Endothelial cell of umbilical vein (primary cell): ENCODE results near the gene DDR2. TPM values are rescaled to one million over a fixed set of nuclear protein-coding genes. Genes with fewer than 3 reads are reported as not detected.

Experiments used
- BruUV-seq: library from RNA; stranded (reverse); fragments of 400-500 nt; replicated peaks from 2 replicates; lab custom pipeline; 2021; lab: Mats Ljungman, UMichigan
- CTCF ChIA-PET: fragments of 300-600, 350-600 bp; sonication (Branson Sonifier 250); formaldehyde crosslinking; loops from one replicate; lab custom pipeline; 2021; ENCODE audit warnings: antibody characterized with exemption, inconsistent platforms; lab: Charles Lee
- POLR2A ChIA-PET: fragments of 300-600, 350-600 bp; sonication (Branson Sonifier 250); formaldehyde crosslinking; loops from one replicate; lab custom pipeline; 2021; ENCODE audit warnings: antibody characterized with exemption, inconsistent platforms; lab: Charles Lee
- DNase-seq: peaks from one replicate; pipeline ENCODE4 v3.0.0-alpha.2; 2011; ENCODE audit warnings: low read depth, low spot score
- FAIRE-seq: peaks from 2 replicates; lab custom pipeline; 2011; peaks lifted over from hg19 to GRCh38; lab: Jason Lieb, UNC
- H2AFZ ChIP-seq: 2 replicates; pipeline ENCODE4 v1.6.0; 2012; ENCODE audit warnings: low read depth, low read length, control low read depth, inconsistent platforms
- H3K27ac ChIP-seq: 2 replicates; pipeline ENCODE4 v1.5.1; 2011; ENCODE audit warnings: low read depth, mild to moderate bottlenecking, control low read depth, low read length, moderate library complexity; ENCODE audit not compliant: insufficient read depth
- H3K27me3 ChIP-seq, 2 experiments: 2 replicates each; pipeline versions ENCODE4 v1.6.0 to v1.6.1; 2011; ENCODE audit warnings: low read length in 2 of 2, mixed read lengths in 1 of 2; ENCODE audit not compliant: control insufficient read depth in 2 of 2, insufficient read depth in 2 of 2
- H3K36me3 ChIP-seq, 2 experiments: 2 replicates in 1 of 2; 3 replicates in 1 of 2; pipeline ENCODE4 v1.5.1; 2011; ENCODE audit warnings: low read length in 2 of 2, mild to moderate bottlenecking in 1 of 2, moderate library complexity in 1 of 2; ENCODE audit not compliant: control insufficient read depth in 2 of 2, insufficient read depth in 2 of 2; ENCODE audit errors: extremely low read depth in 1 of 2
- H3K4me1 ChIP-seq: 3 replicates; pipeline ENCODE4 v1.5.1; 2011; ENCODE audit warnings: mild to moderate bottlenecking, low read length; ENCODE audit not compliant: control insufficient read depth, insufficient read depth; ENCODE audit errors: extremely low read depth
- H3K4me2 ChIP-seq: 2 replicates; pipeline ENCODE4 v1.6.1; 2011; ENCODE audit warnings: low read length, control low read depth, mixed read lengths; ENCODE audit not compliant: insufficient read depth
- H3K4me3 ChIP-seq, 3 experiments: fragments of 200-600 bp in 1 of 3; sonication (generic), shearing (Covaris generic) in 1 of 3; replicated peaks in 1 of 3; 2 replicates each; pipeline ENCODE4 v1.5.1; 2011 to 2016; ENCODE audit warnings: control low read depth in 3 of 3, low read length in 3 of 3, mild to moderate bottlenecking in 2 of 3, inconsistent platforms in 1 of 3, low read depth in 1 of 3, moderate library complexity in 1 of 3; ENCODE audit not compliant: insufficient read depth in 1 of 3
- H3K79me2 ChIP-seq: 2 replicates; pipeline ENCODE4 v1.6.0; 2012; ENCODE audit warnings: low read length, inconsistent platforms; ENCODE audit not compliant: control insufficient read depth, insufficient read depth
- H3K9ac ChIP-seq: replicated peaks from 2 replicates; pipeline ENCODE3; 2011; ENCODE audit warnings: low read length, control low read depth; ENCODE audit not compliant: insufficient read depth; ENCODE audit errors: extremely low read depth
- H3K9me1 ChIP-seq: replicated peaks from 3 replicates; pipeline ENCODE4 v1.6.0; 2011; ENCODE audit warnings: mild to moderate bottlenecking, low read length; ENCODE audit not compliant: control insufficient read depth, insufficient read depth; ENCODE audit errors: extremely low read depth
- H3K9me3 ChIP-seq: replicated peaks from 2 replicates; pipeline ENCODE4 v1.5.1; 2012; ENCODE audit warnings: low read length, inconsistent platforms; ENCODE audit not compliant: control insufficient read depth, insufficient read depth
- H4K20me1 ChIP-seq: replicated peaks from 2 replicates; pipeline ENCODE3; 2011; ENCODE audit warnings: mild to moderate bottlenecking, low read length; ENCODE audit not compliant: control insufficient read depth, insufficient read depth; ENCODE audit errors: extremely low read depth
- EZH2 ChIP-seq: IDR thresholded peaks from 2 replicates; pipeline ENCODE4 v1.6.1; 2012; ENCODE audit warnings: borderline replicate concordance, low read depth, mild to moderate bottlenecking, moderate library complexity, low read length, inconsistent platforms; ENCODE audit not compliant: severe bottlenecking
- FOS ChIP-seq: IDR thresholded peaks from 2 replicates; pipeline ENCODE4 v1.6.1; 2011; ENCODE audit warnings: mild to moderate bottlenecking, low read length, moderate library complexity, borderline replicate concordance; ENCODE audit not compliant: insufficient read depth
- GATA2 ChIP-seq: IDR thresholded peaks from 2 replicates; pipeline ENCODE4 v1.7.0; 2011; ENCODE audit warnings: low read depth, mild to moderate bottlenecking, moderate library complexity, mixed read lengths, low read length; ENCODE audit not compliant: insufficient read length, insufficient read depth
- JUN ChIP-seq: IDR thresholded peaks from 2 replicates; pipeline ENCODE4 v1.6.1; 2011; ENCODE audit warnings: borderline replicate concordance, low read depth; ENCODE audit not compliant: insufficient read length, insufficient read depth
- MYC ChIP-seq: IDR thresholded peaks from one replicate; pipeline ENCODE4 v1.6.1; 2011; ENCODE audit warnings: mild to moderate bottlenecking, low read depth, low read length
- POLR2A ChIP-seq: IDR thresholded peaks from 2 replicates; pipeline ENCODE4 v1.6.1; 2012; ENCODE audit warnings: low read depth, mild to moderate bottlenecking, control low read depth, low read length
- POLR2AphosphoS5 ChIP-seq: IDR thresholded peaks from 2 replicates; pipeline ENCODE4 v1.6.1; 2012; ENCODE audit warnings: low read depth, mild to moderate bottlenecking, control low read depth, low read length, moderate library complexity; ENCODE audit not compliant: insufficient read depth
- dilution Hi-C: fragments of 300-500 bp; cut with MboI; formaldehyde crosslinking; loops from one replicate; pipeline ENCODE4 v1.15.0; 2019; ENCODE audit warnings: low sequenced_read_pairs; ENCODE audit not compliant: extremely low pct_ligation_motif_present
- intact Hi-C: fragments of 100-400 bp; cut with micrococcal nuclease; formaldehyde crosslinking; loops from one replicate; pipeline ENCODE4 v1.10.0; 2022
- polyA plus RNA-seq, 4 experiments: library from polyadenylated mRNA; depleted of rRNA in 3 of 4; stranded (reverse) in 3 of 4; unstranded in 1 of 4; fragments of >200 nt; gene quantifications; 2 replicates each; pipeline versions ENCODE4 v1.2.1 to v1.2.3, GENCODE V29; 2011 to 2012; ENCODE audit warnings: missing spikeins in 1 of 4
- total RNA-seq: library from RNA; stranded (reverse); gene quantifications from 2 replicates; pipeline ENCODE4 v1.2.3, GENCODE V29; 2021
- TF ChIP-seq, protein P1 (sequence below): IDR thresholded peaks from 2 replicates; pipeline ENCODE4 v1.6.1; 2011; ENCODE audit not compliant: insufficient read depth, insufficient read length
- TF ChIP-seq, protein P2 (sequence below), 2 donors: IDR thresholded peaks; 1 replicate in 1 of 2; 2 replicates in 1 of 2; pipeline ENCODE4 v1.5.1; 2011; ENCODE audit warnings: low read length in 2 of 2, mild to moderate bottlenecking in 2 of 2, moderate library complexity in 2 of 2, control low read depth in 1 of 2, inconsistent platforms in 1 of 2, low read depth in 1 of 2; ENCODE audit not compliant: insufficient read depth in 1 of 2; ENCODE audit errors: extremely low read depth in 1 of 2

Gene DDR2
- total and polyA plus RNA-seq, 2 donors (not counting 3 experiments of a cell fraction or from before 2014, with no cell fraction given) = 27.8 to 30.8 TPM

DNA sequence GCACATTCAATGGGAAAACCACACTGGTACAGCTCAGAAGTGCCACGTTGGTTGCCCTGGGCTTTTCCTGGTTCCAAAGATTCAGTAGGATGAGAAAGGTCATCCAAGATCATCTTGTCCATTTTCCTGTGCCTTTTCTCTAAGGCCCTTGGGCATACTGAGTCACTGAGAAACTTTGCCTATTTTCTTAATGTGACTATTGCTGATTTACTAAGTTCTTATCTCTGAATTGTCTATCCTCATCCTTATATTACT lies 101.0 kb downstream of the DDR2 start:
- DNase-seq = no peak
- Histone ChIP-seq H3K27ac (no peak overlapping the region), H3K9me1 (no peaks in the 10 kb centered on the region), H3K9ac (no peak overlapping the region), H3K79me2 (no peaks in the 10 kb centered on the region), H3K36me3 (no peaks in the 10 kb centered on the region), H4K20me1 (no peaks in the 10 kb centered on the region), H3K4me2 (no peak overlapping the region), H3K4me1 (no peaks in the 10 kb centered on the region), H3K27me3 (no peaks in the 10 kb centered on the region), H3K4me3 (no peak overlapping the region), H3K9me3 (no peaks in the 10 kb centered on the region), H2AFZ (no peak overlapping the region)
- POLR2A ChIA-PET = no interaction called here
- intact Hi-C loops (no loop called here), dilution Hi-C loops (no loop called here)
- no TSS peak for BruUV-seq
- CTCF ChIA-PET = interaction anchor here (2.5 kb wide), 1 partner anchor 11 kb away, joined by 6 read pairs; no protein-coding TSS in a partner anchor
- TF ChIP-seq MYC (no peak), JUN (no peak), GATA2 (no peak), POLR2AphosphoS5 (no peak), FOS (no peak), EZH2 (no peak), POLR2A (no peak)
- TF ChIP-seq, protein P1, sequence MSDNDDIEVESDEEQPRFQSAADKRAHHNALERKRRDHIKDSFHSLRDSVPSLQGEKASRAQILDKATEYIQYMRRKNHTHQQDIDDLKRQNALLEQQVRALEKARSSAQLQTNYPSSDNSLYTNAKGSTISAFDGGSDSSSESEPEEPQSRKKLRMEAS = no peak
- TF ChIP-seq, protein P2, sequence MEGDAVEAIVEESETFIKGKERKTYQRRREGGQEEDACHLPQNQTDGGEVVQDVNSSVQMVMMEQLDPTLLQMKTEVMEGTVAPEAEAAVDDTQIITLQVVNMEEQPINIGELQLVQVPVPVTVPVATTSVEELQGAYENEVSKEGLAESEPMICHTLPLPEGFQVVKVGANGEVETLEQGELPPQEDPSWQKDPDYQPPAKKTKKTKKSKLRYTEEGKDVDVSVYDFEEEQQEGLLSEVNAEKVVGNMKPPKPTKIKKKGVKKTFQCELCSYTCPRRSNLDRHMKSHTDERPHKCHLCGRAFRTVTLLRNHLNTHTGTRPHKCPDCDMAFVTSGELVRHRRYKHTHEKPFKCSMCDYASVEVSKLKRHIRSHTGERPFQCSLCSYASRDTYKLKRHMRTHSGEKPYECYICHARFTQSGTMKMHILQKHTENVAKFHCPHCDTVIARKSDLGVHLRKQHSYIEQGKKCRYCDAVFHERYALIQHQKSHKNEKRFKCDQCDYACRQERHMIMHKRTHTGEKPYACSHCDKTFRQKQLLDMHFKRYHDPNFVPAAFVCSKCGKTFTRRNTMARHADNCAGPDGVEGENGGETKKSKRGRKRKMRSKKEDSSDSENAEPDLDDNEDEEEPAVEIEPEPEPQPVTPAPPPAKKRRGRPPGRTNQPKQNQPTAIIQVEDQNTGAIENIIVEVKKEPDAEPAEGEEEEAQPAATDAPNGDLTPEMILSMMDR (IDR thresholded peaks at IDR 0.05; ENCODE audit: extremely low read depth in 1 of 2, insufficient read depth in 1 of 2, low read depth in 1 of 2, low read length in 2 of 2) = no peak
- no peak for FAIRE-seq
